Loucy (cell line): ENCODE measurements around the gene KCNK7.

Experiments used
- H2AFZ ChIP-seq: fragments of 200-600 bp; sonication (generic); 2 replicates; pipeline ENCODE4 v1.6.0; 2016; ENCODE audit warnings: antibody characterized with exemption, mild to moderate bottlenecking, low read length, moderate library complexity
- H3F3A ChIP-seq: fragments of 200-600 bp; 2 replicates; pipeline ENCODE4 v1.6.0; 2016; ENCODE audit warnings: antibody characterized with exemption, low read depth, mild to moderate bottlenecking
- H3K27me3 ChIP-seq: fragments of 200-600 bp; sonication (generic); 2 replicates; pipeline ENCODE4 v1.6.1; 2014; ENCODE audit warnings: low read length, mild to moderate bottlenecking; ENCODE audit not compliant: insufficient read depth, poor library complexity, severe bottlenecking
- H3K36me3 ChIP-seq: fragments of 200-600 bp; sonication (generic); 2 replicates; pipeline ENCODE4 v1.6.1; 2016; ENCODE audit warnings: low read length; ENCODE audit not compliant: insufficient read depth
- H3K4me1 ChIP-seq: fragments of 200-600 bp; sonication (generic); 2 replicates; pipeline ENCODE4 v1.5.1; 2014; ENCODE audit warnings: low read length, mild to moderate bottlenecking; ENCODE audit not compliant: insufficient read depth, poor library complexity, severe bottlenecking
- H3K4me2 ChIP-seq: fragments of 200-600 bp; sonication (generic); 2 replicates; pipeline ENCODE4 v1.6.0; 2014; ENCODE audit warnings: antibody characterized with exemption, low read length, low read depth, mild to moderate bottlenecking; ENCODE audit not compliant: poor library complexity, severe bottlenecking
- H3K4me3 ChIP-seq: fragments of 200-600 bp; sonication (generic); 2 replicates; pipeline ENCODE4 v1.5.1; 2014; ENCODE audit warnings: low read length, mild to moderate bottlenecking, mixed read lengths; ENCODE audit not compliant: poor library complexity, severe bottlenecking
- H3K79me2 ChIP-seq: fragments of 200-600 bp; sonication (generic); 2 replicates; pipeline ENCODE4 v1.6.1; 2014; ENCODE audit warnings: low read length; ENCODE audit not compliant: insufficient read depth
- H3K9ac ChIP-seq: fragments of 200-600 bp; sonication (generic); 2 replicates; pipeline ENCODE4 v1.6.0; 2014; ENCODE audit warnings: mild to moderate bottlenecking, low read depth, low read length, moderate library complexity; ENCODE audit not compliant: poor library complexity, severe bottlenecking
- H3K9me2 ChIP-seq: fragments of 200-600 bp; sonication (generic); replicated peaks from 2 replicates; pipeline ENCODE4 v1.6.1; 2016; ENCODE audit warnings: low read depth, low read length, mixed read lengths
- H3K9me3 ChIP-seq: fragments of 200-600 bp; sonication (generic); 2 replicates; pipeline ENCODE4 v1.6.1; 2014; ENCODE audit warnings: mild to moderate bottlenecking, antibody characterized with exemption, low read length, low read depth; ENCODE audit not compliant: insufficient read depth
- H4K20me1 ChIP-seq: fragments of 200-600 bp; sonication (generic); 2 replicates; pipeline ENCODE4 v1.6.0; 2014; ENCODE audit warnings: antibody characterized with exemption, low read length, mild to moderate bottlenecking; ENCODE audit not compliant: insufficient read depth, poor library complexity, severe bottlenecking
- EZH2phosphoT487 ChIP-seq: fragments of 200-600 bp; IDR thresholded peaks from 2 replicates; pipeline ENCODE4 v1.6.1; 2018; ENCODE audit warnings: antibody characterized with exemption, mild to moderate bottlenecking, moderate library complexity, borderline replicate concordance
- TF ChIP-seq, protein P1 (sequence below): fragments of 200-600 bp; sonication (generic); conservative IDR thresholded peaks from 2 replicates; pipeline ENCODE4 v1.5.1; 2014; ENCODE audit warnings: mild to moderate bottlenecking, antibody characterized with exemption, low read length

The KCNK7 gene, protein sequence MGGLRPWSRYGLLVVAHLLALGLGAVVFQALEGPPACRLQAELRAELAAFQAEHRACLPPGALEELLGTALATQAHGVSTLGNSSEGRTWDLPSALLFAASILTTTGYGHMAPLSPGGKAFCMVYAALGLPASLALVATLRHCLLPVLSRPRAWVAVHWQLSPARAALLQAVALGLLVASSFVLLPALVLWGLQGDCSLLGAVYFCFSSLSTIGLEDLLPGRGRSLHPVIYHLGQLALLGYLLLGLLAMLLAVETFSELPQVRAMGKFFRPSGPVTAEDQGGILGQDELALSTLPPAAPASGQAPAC

DNA sequence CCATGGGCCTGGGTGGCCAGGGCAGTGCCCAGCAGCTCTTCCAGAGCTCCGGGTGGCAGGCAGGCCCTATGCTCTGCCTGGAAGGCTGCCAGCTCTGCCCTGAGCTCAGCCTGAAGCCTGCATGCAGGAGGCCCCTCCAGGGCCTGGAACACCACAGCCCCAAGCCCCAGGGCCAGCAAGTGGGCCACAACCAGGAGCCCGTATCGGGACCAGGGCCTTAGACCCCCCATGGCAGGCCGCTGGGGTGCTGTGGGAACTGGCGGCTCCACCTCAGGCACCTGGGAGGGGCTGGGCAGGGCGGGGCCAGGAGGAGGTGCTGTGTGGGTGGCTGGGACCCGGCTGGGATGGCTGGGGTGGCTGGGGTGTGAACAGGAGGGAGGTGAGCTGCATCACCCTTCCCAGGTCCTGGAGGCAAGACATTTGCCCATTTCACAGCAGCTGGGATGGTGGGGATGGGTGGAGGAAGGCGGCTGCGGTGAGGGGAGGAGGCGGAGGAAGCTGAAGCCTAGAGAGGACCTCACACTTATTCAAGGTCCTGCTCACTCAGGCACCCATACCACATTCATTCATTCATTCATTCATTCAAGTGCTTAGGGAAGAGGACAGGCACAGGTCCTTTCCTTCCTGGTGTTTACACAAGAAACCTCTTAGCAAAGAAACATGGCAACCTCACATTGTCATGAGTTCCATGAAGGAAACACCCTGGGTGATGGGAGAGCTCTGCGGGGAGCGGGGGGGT, at the start of gene KCNK7:
TSS of gene KCNK7 (minus strand) at position 258 of the 739 bp plus-strand sequence. CDS start at position 230, 28 bp downstream.
- H4K20me1 ChIP-seq: no peaks in the 10 kb centered on the region
- H3F3A ChIP-seq: no peaks in the 10 kb centered on the region
- no peaks in the 10 kb centered on the region for H3K9me3 ChIP-seq
- H3K36me3 ChIP-seq: peaks cover 6% of the 10 kb centered on the region; the same call in 1 of the 2 replicates
- no peak for TF ChIP-seq EZH2phosphoT487
- TF ChIP-seq, protein P1, sequence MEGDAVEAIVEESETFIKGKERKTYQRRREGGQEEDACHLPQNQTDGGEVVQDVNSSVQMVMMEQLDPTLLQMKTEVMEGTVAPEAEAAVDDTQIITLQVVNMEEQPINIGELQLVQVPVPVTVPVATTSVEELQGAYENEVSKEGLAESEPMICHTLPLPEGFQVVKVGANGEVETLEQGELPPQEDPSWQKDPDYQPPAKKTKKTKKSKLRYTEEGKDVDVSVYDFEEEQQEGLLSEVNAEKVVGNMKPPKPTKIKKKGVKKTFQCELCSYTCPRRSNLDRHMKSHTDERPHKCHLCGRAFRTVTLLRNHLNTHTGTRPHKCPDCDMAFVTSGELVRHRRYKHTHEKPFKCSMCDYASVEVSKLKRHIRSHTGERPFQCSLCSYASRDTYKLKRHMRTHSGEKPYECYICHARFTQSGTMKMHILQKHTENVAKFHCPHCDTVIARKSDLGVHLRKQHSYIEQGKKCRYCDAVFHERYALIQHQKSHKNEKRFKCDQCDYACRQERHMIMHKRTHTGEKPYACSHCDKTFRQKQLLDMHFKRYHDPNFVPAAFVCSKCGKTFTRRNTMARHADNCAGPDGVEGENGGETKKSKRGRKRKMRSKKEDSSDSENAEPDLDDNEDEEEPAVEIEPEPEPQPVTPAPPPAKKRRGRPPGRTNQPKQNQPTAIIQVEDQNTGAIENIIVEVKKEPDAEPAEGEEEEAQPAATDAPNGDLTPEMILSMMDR: no peak
- H3K79me2 ChIP-seq: no peaks in the 10 kb centered on the region
- H3K4me2 ChIP-seq: no peak within 1 kb of the TSS
- no peak within 1 kb of the TSS for H3K4me3 ChIP-seq
- H3K9me2 ChIP-seq: no peaks in the 10 kb centered on the region
- H3K27me3 ChIP-seq: no peaks in the 10 kb centered on the region
- H3K4me1 ChIP-seq: no peaks in the 10 kb centered on the region
- no peak within 1 kb of the TSS for H2AFZ ChIP-seq
- no peak within 1 kb of the TSS for H3K9ac ChIP-seq

DNA sequence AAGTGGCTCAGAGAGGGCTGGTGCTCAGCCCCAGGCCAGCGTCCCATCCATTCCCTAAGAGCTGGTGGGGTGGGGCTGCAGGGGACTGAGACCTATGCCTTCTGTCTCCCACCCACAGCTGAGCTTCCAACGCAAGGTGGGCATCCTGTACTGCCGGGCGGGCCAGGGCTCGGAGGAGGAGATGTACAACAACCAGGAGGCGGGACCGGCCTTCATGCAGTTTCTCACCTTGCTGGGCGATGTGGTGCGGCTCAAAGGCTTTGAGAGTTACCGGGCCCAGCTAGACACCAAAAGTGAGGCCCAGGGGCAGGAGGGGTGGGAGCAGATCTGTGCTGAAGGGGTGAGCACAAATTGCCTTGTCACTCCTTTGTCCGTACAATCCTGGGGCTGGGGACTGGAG, 49.2 kb upstream of the KCNK7 start:
- H3K36me3 ChIP-seq: no peaks in the 10 kb centered on the region
- no peaks in the 10 kb centered on the region for H3K9me3 ChIP-seq
- no peak overlapping the region for H3K4me2 ChIP-seq
- H2AFZ ChIP-seq: no peak overlapping the region
- peaks cover 20% of the 10 kb centered on the region; the same call in 1 of the 2 replicates for H3K79me2 ChIP-seq
- no peaks in the 10 kb centered on the region for H3K27me3 ChIP-seq
- peaks cover 8% of the 10 kb centered on the region for H3K4me1 ChIP-seq
- no peak overlapping the region for H3K4me3 ChIP-seq
- H3K9ac ChIP-seq: no peak overlapping the region
- TF ChIP-seq, protein P1: no peak
- no peak for TF ChIP-seq EZH2phosphoT487
- no peaks in the 10 kb centered on the region for H3F3A ChIP-seq
- H4K20me1 ChIP-seq: no peaks in the 10 kb centered on the region
- no peaks in the 10 kb centered on the region for H3K9me2 ChIP-seq

DNA sequence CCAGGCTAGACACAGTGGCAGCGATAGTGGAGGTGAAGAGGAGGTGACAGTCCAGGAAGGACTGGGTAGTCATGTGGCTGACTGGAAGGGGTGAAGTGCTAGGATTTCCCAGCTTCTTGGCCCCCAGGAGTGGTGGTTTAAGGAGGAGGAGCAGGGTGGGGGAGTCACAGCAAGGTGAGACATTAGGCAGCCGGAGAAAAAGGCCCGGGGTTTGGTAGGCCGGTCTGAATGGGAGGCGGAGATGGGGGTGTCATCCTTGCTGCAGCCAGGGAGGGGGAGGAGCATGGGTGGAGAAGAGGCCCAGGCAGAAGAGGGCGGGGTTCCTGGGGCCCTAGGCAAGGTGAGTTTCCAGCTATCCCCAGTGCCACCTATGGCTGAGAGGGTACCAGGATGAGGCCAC, 48.4 kb upstream of the KCNK7 start:
- Histone ChIP-seq H3K9me3 (no peaks in the 10 kb centered on the region), H3K4me2 (no peak overlapping the region), H3K4me3 (no peak overlapping the region), H3K9me2 (no peaks in the 10 kb centered on the region), H3K9ac (no peak overlapping the region), H3K36me3 (no peaks in the 10 kb centered on the region), H3K4me1 (peaks cover 16% of the 10 kb centered on the region), H2AFZ (no peak overlapping the region), H3K27me3 (no peaks in the 10 kb centered on the region), H4K20me1 (no peaks in the 10 kb centered on the region), H3F3A (no peaks in the 10 kb centered on the region), H3K79me2 (peaks cover 20% of the 10 kb centered on the region; the same call in 1 of the 2 replicates)
- TF ChIP-seq, protein P1: no peak
- no peak for TF ChIP-seq EZH2phosphoT487
